GM08714 (cell line): ENCODE data around the gene CPA2.
"Not testable (repeated sequence)": the region's sequence is repeated elsewhere in the genome, so short reads cannot be mapped to it uniquely, and the experiment has no call there.

Experiments used
- H3K4me3 ChIP-seq: fragments of 200-500 bp; sonication (Bioruptor generic); 2 replicates; pipeline ENCODE4 v1.5.1; 2014; ENCODE audit warnings: mild to moderate bottlenecking, low read length, inconsistent platforms
- ZNF274 ChIP-seq: IDR thresholded peaks from 2 replicates; pipeline ENCODE4 v1.6.1; 2012; ENCODE audit warnings: mild to moderate bottlenecking, low read depth, low read length

Gene CPA2

DNA sequence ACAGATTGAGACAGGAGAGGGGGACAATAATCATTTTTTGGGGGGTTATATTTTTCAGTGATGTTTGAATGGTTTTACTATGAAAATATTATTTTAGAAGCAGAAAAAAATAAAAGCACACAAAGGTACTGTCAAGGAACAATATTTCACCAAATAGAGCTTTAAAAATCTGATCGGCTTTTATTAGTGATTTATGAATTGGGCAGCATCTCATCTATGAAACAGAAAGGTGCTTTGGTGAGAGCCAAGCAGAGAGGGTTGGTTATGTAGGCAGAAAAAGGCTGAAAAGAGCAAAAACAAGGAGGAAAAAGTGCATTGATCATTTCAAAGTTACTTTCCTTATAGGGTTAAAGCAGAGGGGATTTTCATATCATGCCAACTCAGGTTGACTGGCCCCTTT lies 26.4 kb upstream of the CPA2 start:
- TF ChIP-seq ZNF274: no peak
- H3K4me3 ChIP-seq: no peak overlapping the region

DNA sequence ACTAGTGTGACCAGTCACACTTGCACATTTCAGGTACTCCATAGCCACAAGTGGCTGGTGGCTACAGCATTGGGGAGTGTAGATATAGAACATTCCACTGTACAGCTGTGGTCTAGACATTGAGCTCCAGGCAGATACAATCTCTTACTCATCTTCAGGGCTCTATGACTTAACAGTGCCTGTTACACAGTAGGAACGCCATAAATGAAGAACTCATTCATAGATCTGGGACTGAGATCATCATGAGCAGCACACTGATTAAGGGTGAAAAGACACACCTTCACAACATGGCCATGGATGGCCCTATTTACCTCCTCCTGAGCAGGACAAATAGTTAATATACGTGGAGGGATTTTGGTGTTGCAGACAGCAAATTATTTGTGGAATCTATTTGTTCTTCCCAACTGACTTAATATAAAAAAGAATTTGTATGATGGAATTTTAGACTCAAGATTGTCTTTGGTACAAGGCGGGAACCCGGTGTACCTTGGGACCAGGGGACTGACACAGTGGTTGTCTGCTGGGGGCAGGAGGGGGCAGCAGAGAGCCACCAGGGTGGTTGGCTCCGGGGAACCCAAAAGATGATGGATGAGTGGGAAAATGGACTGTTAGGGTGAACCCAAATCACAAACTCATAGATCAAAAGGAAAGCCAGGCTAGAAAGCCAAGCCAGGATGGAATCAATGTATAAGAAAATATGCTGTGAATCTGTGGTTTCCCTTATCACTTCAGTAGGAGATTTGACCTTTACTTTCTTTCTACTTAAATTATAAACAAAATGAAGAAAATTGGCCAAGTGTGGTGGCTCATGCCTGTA lies 24.3 kb upstream of the CPA2 start:
- no peak overlapping the region for H3K4me3 ChIP-seq

DNA sequence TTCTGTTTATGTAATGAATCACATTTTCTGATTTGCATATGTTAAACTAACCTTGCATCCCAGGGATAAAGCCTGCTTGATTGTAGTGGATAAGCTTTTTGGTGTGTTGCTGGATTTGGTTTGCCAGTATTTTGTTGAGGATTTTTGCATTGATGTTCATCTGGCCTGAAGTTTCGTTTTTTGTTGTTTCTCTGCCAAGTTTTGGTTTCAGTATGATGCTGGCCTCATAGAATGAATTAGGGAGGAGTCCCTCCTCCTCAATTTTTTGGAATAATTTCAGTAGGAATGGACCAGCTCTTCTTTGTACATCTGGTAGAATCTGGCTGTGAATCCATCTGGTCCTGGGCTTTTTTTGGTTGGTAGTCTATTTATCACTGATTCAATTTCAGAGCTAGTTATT lies 23.2 kb upstream of the CPA2 start:
- not testable (repeated sequence) for H3K4me3 ChIP-seq

More for the DNA sequence above, 24.3 kb upstream of the CPA2 start:
- no peak for TF ChIP-seq ZNF274

DNA sequence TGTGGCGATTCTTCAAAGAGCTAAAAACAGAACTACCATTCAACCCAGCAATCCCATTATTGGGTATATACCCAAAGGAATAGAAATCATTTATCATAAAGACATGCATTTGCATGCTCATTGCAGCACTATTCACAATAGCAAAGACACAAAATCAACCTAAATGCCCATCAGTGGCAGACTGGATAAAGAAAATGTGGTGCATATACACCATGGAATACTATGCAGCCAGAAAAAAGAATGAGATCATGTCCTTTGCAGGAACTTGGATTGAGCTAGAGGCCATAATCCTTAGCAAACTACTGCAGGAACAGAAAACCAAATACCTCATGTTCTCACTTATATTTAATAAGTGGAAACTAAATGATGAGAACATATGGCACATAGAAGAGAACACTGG lies 20.2 kb upstream of the CPA2 start:
- H3K4me3 ChIP-seq: not testable (repeated sequence)

DNA sequence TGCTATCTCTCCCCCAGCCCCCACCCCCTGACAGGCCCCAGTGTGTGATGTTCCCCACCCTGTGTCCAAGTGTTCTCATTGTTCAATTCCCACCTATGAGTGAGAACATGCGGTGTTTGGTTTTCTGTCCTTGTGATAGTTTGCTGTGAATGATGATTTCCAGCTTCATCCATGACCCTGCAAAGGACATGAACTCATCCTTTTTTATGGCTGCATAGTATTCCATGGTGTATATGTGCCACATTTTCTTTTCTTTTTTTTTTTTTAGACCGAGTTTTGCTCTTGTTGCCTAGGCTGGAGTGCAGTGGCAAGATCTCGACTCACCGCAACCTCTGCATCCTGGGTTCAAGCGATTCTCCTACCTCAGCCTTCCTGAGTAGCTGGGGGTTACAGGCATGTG lies 17.8 kb upstream of the CPA2 start:
- H3K4me3 ChIP-seq: not testable (repeated sequence)

DNA sequence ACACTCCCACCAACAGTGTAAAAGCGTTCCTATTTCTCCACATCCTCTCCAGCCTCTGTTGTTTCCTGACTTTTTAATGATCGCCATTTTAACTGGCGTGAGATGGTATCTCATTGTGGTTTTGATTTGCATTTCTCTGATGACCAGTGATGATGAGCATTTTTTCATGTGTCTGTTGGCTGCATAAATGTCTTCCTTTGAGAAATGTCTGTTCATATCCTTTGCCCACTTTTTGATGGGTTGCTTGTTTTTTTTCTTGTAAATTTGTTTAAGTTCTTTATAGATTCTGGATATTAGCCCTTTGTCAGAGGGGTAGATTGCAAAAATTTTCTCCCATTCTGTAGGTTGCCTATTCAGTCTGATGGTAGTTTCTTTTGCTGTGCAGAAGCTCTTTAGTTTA lies 17.0 kb upstream of the CPA2 start:
- H3K4me3 ChIP-seq: not testable (repeated sequence)

DNA sequence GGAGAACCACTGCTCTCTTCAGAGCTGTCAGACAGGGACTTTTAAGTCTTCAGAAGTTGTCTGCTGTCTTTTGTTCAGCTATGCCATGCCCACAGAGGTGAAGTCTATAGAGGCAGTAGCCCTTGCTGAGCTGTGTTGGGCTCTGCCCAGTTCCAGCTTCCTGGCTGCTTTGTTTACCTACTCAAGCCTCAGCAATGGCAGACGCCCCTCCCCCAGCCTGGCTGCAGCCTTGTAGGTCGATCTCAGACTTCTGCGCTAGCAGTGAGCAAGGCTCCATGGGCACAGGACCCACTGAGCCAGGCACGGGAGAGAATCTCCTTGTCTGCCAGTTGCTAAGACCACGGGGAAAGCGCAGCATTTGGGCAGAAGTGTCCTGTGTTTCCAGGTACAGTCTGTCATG lies 12.1 kb upstream of the CPA2 start:
- H3K4me3 ChIP-seq: no peak overlapping the region
- TF ChIP-seq ZNF274: no peak

DNA sequence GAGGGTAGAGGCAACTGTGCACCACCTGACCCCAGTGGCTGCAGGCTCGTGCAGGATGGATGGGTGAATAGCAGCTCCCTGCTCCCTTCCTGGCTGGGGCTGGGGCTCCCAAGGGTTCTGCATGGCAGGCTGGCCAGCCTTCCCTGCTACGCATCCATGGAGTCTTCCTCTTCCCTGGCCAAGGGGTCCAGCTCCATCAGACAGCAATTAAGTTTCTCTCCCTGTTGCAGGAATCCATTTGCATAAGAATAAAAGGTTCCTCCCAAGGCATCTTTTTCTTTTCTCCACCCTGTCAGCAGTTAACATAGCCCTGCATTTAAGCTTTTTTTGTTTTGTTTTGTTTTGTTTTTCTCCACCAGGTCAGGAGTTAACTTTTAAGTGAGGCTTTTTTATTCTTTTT lies 10.0 kb upstream of the CPA2 start:
- TF ChIP-seq ZNF274: no peak
- H3K4me3 ChIP-seq: no peak overlapping the region

DNA sequence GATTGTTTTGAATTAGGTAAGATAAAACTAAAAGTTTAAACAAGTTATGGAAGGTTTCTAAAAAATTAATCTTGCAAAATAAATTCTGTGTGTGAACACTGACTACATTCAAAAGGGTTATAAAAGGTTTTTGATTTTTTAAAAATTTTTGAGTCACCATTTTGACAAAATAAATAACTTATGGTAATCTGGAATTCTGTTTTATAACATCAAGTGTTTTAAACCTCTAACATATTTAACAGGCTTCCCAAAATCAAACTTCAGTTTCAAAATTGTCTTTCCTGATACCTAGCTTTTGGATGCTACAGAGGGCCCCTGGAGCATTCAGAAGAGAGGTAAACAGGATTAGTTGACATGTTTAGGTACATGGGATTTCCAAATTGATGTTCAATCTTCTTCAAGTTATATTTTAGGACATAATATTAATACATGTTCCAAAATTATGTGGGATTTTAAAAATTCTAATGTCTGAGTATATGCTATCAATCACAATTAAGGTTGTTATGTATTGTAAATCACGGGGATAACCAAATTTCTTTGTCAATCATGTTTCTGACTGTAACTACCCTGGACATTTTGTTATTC lies 8.1 kb upstream of the CPA2 start:
- no peak overlapping the region for H3K4me3 ChIP-seq
- TF ChIP-seq ZNF274: no peak

DNA sequence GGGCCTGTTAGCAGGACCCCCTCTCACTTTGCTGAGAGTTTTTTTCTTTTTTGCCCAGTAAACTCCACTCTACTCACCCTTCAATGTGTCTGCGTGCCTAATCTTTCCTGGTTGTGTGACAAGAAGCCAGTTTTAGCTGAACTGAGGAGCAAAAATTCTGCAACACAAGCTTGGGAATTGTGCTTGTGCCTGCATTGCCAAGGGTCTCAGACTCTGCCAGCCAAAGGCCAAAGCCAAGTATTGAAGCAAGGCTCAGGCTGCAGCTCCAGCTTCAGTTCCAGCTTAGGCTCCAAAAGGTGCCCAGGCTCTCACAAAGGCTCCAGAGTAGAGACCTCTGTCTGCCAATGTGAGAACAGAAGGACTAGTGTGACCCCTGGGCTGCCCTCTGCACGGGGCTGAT lies 4.2 kb upstream of the CPA2 start:
- H3K4me3 ChIP-seq: no peak overlapping the region
- no peak for TF ChIP-seq ZNF274

DNA sequence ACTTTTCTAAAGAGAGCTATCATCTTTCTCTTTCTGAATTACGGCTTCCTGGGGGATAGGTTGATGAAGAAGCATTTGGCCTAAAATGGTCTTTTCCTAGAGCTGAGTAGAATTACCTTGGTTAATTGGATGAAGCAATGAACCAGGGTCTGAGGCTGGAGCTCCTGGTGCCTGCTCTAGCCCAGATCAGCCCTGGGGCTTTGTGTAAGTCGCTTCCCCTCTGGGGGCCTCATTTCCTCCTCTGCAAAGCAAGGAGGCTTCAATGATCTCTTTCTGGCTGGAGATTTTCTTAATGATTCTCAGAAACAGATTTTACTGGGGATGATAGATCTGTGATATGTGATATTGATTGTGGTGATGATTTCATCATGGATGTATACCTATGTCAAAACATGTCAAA lies 3.5 kb upstream of the CPA2 start:
- TF ChIP-seq ZNF274: no peak

DNA sequence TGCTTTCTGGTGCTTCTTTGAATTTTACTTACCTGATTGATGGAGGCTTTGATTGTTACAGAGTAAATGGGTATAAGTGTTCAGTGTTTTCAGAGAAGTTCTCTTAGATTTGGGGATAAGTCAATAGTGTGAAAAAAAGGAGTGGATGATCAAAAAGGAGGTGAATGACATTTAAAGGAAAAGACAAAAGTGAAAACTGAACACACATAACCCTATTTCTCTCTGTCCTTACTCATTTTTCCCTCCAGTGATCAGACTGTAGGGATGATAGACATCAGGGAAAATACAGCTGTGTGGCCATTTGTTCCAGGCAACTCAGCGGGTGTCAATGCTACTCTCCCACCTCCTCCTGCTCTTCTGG lies 278 bp downstream of the CPA2 start:
- H3K4me3 ChIP-seq: no peak overlapping the region
- no peak for TF ChIP-seq ZNF274

More for the DNA sequence above, 3.5 kb upstream of the CPA2 start:
- no peak overlapping the region for H3K4me3 ChIP-seq

DNA sequence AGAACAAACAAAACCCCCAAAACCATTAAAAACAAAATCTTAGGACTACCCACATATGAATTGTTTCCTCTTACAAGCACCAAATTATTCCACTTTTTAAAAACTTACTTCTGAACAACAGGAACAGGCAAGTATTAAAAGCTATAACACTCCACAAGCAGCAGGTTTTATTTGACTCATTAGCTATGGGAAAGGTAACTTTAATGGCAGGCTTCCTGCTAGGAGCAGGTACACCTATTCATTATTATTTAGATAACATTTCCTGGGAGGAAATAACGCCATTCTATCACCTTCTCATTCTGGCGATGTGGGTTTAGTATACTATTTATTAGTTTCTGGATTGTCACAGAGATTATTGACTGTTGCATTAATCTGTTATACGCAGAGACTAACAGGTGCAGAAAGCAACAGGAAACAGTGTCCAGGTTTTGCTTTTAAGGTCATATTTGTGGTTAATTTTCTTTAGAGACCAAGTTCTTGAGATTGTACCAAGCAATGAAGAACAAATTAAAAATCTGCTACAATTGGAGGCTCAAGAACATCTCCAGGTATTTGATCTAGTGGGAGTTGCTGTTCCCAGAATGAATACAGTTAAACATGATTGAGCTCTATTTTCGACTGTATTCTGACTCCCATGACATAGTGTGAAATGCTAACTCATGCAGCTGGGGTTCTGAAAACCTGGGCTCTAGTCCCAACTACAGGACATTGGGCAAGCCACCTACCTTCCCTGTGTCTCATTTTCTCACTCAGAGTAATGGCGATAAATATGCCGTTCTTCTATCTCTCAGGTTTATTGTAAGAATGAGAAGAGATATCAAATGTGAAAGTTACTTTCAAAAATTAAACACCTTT lies 2.0 kb downstream of the CPA2 start:
- TF ChIP-seq ZNF274: no peak
- H3K4me3 ChIP-seq: no peak overlapping the region

DNA sequence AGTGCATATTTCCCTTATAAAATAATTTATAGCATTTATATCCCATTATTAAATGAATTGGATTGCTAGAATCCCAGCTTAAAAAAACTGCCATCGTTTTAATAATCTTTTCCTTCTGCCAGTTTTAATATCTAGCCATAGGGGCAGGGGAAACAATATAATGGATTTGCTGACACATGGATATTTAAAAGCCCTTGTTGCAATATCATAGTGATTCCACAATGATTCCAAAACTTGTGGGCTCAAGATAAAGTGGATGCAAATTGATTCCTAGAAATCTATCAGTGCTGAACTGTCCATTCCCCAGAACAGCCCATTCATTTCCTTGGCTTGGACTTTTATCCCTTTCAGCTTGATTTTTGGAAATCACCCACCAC lies 2.6 kb downstream of the CPA2 start:
- H3K4me3 ChIP-seq: no peak overlapping the region
- no peak for TF ChIP-seq ZNF274

DNA sequence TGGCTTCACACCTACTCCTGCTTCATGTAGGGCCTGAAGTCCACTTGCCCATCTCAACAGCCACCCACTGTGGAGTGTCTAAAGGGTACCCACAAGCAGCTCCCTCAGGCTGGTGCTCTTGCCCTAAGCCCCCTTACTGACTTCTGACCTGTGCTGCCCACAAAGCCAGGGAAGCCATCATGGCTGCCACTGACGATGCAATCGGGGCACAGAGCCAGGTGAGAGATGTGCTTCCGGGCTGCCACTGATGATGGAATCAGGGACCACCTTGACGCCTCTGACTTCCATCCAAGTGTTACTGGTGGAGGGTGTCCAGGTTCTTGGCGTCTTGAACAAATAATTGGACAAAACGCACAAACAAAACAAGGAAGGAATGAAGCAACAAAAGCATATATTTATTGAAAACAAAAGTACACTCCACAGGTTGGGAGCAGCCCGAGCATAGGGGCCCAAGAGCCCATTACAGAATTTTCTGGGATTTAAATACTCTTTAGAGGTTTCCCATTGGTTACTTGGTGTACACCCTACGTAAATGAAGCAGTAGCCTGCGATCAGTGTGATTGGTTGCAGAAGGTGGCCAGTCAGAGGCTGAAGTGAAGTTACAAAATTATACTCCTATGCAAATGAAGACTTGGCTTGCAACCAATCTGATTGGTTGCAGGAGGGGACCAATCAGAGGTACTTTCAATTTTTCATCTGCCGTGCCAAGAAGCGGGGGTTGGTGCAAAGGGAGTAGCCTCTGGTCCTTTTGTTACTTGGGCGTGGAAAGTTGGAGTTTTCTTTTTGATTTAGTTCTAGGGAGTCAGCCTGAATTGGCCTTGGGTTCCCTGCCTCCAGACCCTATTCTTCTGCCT lies 4.5 kb downstream of the CPA2 start:
- H3K4me3 ChIP-seq: no peak overlapping the region
- TF ChIP-seq ZNF274: no peak
